HCT116 (cell line): Measurements from ENCODE around the gene ZNF3. TPM values are rescaled to one million over a fixed set of nuclear protein-coding genes. Genes with fewer than 3 reads are reported as not detected.

Experiments
- ATAC-seq: fragments of 200-7000 bp; cut with Tn5 transposase; 2 replicates; pipeline ENCODE4 v1.9.1; 2020; ENCODE audit warnings: mild to moderate bottlenecking, moderate library complexity
- BruUV-seq: library from RNA; stranded (reverse); fragments of 400-500 nt; replicated peaks from 2 replicates; lab custom pipeline; 2021; lab: Mats Ljungman, UMichigan
- CTCF ChIA-PET: fragments of 300-600 bp; sonication (Branson Sonifier 250); formaldehyde crosslinking; loops from one replicate; lab custom pipeline; 2021; ENCODE audit warnings: antibody characterized with exemption; lab: Charles Lee
- POLR2A ChIA-PET: fragments of 300-600, 350-600 bp; sonication (Branson Sonifier 250); formaldehyde crosslinking; loops from one replicate; lab custom pipeline; 2021; ENCODE audit warnings: antibody characterized with exemption; lab: Charles Lee
- RAD21 ChIA-PET, 2 experiments: fragments of 300-600 bp; sonication (Branson Sonifier 250); formaldehyde crosslinking; loops; one replicate each; lab custom pipeline; 2023; ENCODE audit warnings: low total read pairs in 2 of 2; ENCODE audit not compliant: uncharacterized antibody in 2 of 2, unreplicated experiment in 2 of 2, low non-redundant PET in 1 of 2; lab: Charles Lee
- DNase-seq: peaks from one replicate; pipeline ENCODE4 v3.0.0-alpha.2; 2010; ENCODE audit warnings: low read depth, low spot score
- H2AFZ ChIP-seq: fragments of 200-600 bp; shearing (Covaris generic), sonication (generic); 2 replicates; pipeline ENCODE4 v1.6.1; 2017; ENCODE audit warnings: low read depth, mixed run types, mixed read lengths, antibody characterized with exemption, low read length; ENCODE audit not compliant: poor library complexity, severe bottlenecking
- H3K27ac ChIP-seq: 2 replicates; pipeline ENCODE4 v1.5.1; 2012; ENCODE audit warnings: low read depth, low read length
- H3K27me3 ChIP-seq: fragments of 200-600 bp; sonication (generic); 2 replicates; pipeline ENCODE4 v1.6.1; 2016; ENCODE audit warnings: mixed run types, low read length, mixed read lengths; ENCODE audit not compliant: insufficient read depth
- H3K36me3 ChIP-seq, 2 experiments: fragments of 200-500 bp in 1 of 2; fragments of 200-600 bp in 1 of 2; sonication (Bioruptor generic) in 1 of 2; sonication (generic) in 1 of 2; 2 replicates each; pipeline versions ENCODE4 v1.5.1 to v1.6.1; 2014 to 2016; ENCODE audit warnings: low read length in 2 of 2, inconsistent platforms in 1 of 2, mixed read lengths in 1 of 2, mixed run types in 1 of 2; ENCODE audit not compliant: insufficient read depth in 2 of 2, control insufficient read depth in 1 of 2
- H3K4me1 ChIP-seq, 2 experiments: fragments of 200-600 bp in 1 of 2; sonication (generic) in 1 of 2; 2 replicates each; pipeline versions ENCODE4 v1.5.1 to v1.6.1; 2012 to 2017; ENCODE audit warnings: low read length in 2 of 2, inconsistent platforms in 1 of 2, mild to moderate bottlenecking in 1 of 2, mixed read lengths in 1 of 2, mixed run types in 1 of 2, moderate library complexity in 1 of 2; ENCODE audit not compliant: insufficient read depth in 2 of 2, control insufficient read depth in 1 of 2
- H3K4me2 ChIP-seq: fragments of 200-600 bp; sonication (generic); 2 replicates; pipeline ENCODE4 v1.6.1; 2017; ENCODE audit warnings: mixed run types, low read length, mixed read lengths
- H3K4me3 ChIP-seq, 2 experiments: fragments of 200-600 bp in 1 of 2; sonication (generic) in 1 of 2; replicated peaks in 1 of 2; 2 replicates each; pipeline ENCODE4 v1.5.1; 2011 to 2016; ENCODE audit warnings: low read length in 2 of 2, control low read depth in 1 of 2, low read depth in 1 of 2, mild to moderate bottlenecking in 1 of 2, mixed read lengths in 1 of 2, mixed run types in 1 of 2
- H3K79me2 ChIP-seq: fragments of 200-600 bp; sonication (generic); 2 replicates; pipeline ENCODE4 v1.6.1; 2017; ENCODE audit warnings: mild to moderate bottlenecking, mixed run types, low read length, moderate library complexity, mixed read lengths; ENCODE audit not compliant: insufficient read depth
- H3K9ac ChIP-seq: fragments of 200-600 bp; sonication (generic); 2 replicates; pipeline ENCODE4 v1.6.1; 2016; ENCODE audit warnings: low read length, mixed read lengths
- H3K9me2 ChIP-seq: fragments of 200-600 bp; sonication (generic), shearing (Covaris generic); 2 replicates; pipeline ENCODE4 v1.6.1; 2017; ENCODE audit warnings: mixed run types, mild to moderate bottlenecking, moderate library complexity; ENCODE audit not compliant: insufficient read depth
- H3K9me3 ChIP-seq, 2 experiments: fragments of 200-500 bp in 1 of 2; fragments of 200-600 bp in 1 of 2; sonication (Bioruptor generic) in 1 of 2; sonication (generic) in 1 of 2; 2 replicates each; pipeline ENCODE4 v1.6.1; 2014 to 2017; ENCODE audit warnings: low read length in 2 of 2, mixed read lengths in 2 of 2, inconsistent platforms in 1 of 2, low read depth in 1 of 2, mild to moderate bottlenecking in 1 of 2, mixed run types in 1 of 2, moderate library complexity in 1 of 2; ENCODE audit not compliant: control insufficient read depth in 1 of 2, insufficient read depth in 1 of 2
- H4K20me1 ChIP-seq: fragments of 200-600 bp; sonication (generic), shearing (Covaris generic); 2 replicates; pipeline ENCODE4 v1.6.1; 2017; ENCODE audit warnings: mixed run types, mild to moderate bottlenecking, moderate library complexity; ENCODE audit not compliant: insufficient read depth
- CBX3 ChIP-seq: IDR thresholded peaks from 2 replicates; pipeline ENCODE4 v1.6.1; 2012; ENCODE audit warnings: low read depth
- CEBPB ChIP-seq: IDR thresholded peaks from 2 replicates; pipeline ENCODE4 v1.6.1; 2012; ENCODE audit warnings: low read depth
- EGR1 ChIP-seq: IDR thresholded peaks from 2 replicates; pipeline ENCODE4 v1.6.1; 2012; ENCODE audit warnings: low read depth
- ELF1 ChIP-seq: IDR thresholded peaks from 2 replicates; pipeline ENCODE4 v1.6.1; 2012; ENCODE audit warnings: low read depth, borderline replicate concordance
- EZH2 ChIP-seq: fragments of 200-600 bp; sonication (generic); IDR thresholded peaks from 2 replicates; pipeline ENCODE4 v1.6.1; 2017; ENCODE audit warnings: antibody characterized with exemption, mixed run types
- EZH2phosphoT487 ChIP-seq: fragments of 200-600 bp; IDR thresholded peaks from 2 replicates; pipeline ENCODE4 v1.6.1; 2018; ENCODE audit warnings: antibody characterized with exemption, borderline replicate concordance
- JUND ChIP-seq: IDR thresholded peaks from 2 replicates; pipeline ENCODE4 v1.6.1; 2012
- POLR2A ChIP-seq: IDR thresholded peaks from 2 replicates; pipeline ENCODE4 v1.7.0; 2011; ENCODE audit warnings: borderline replicate concordance; ENCODE audit not compliant: insufficient read depth, insufficient read length; ENCODE audit errors: extremely low read depth
- POLR2AphosphoS5 ChIP-seq: IDR thresholded peaks from 2 replicates; pipeline ENCODE4 v1.6.1; 2011; ENCODE audit warnings: mild to moderate bottlenecking, low read depth, low read length, moderate library complexity
- RAD21 ChIP-seq: IDR thresholded peaks from 2 replicates; pipeline ENCODE4 v1.6.1; 2012; ENCODE audit warnings: low read depth, mild to moderate bottlenecking
- REST ChIP-seq: IDR thresholded peaks from 2 replicates; pipeline ENCODE4 v1.6.1; 2012; ENCODE audit warnings: low read depth
- SIN3A ChIP-seq: IDR thresholded peaks from 2 replicates; pipeline ENCODE4 v1.6.1; 2012; ENCODE audit warnings: low read depth
- SP1 ChIP-seq: IDR thresholded peaks from 2 replicates; pipeline ENCODE4 v1.6.1; 2012; ENCODE audit warnings: low read depth
- SRF ChIP-seq: IDR thresholded peaks from 2 replicates; pipeline ENCODE4 v1.6.1; 2012; ENCODE audit warnings: low read depth
- TCF7L2 ChIP-seq: IDR thresholded peaks from 2 replicates; pipeline ENCODE4 v1.7.0; 2011; ENCODE audit warnings: borderline replicate concordance, inconsistent platforms; ENCODE audit not compliant: insufficient read depth, insufficient read length; ENCODE audit errors: extremely low read depth
- YY1 ChIP-seq: IDR thresholded peaks from 2 replicates; pipeline ENCODE4 v1.6.1; 2011; ENCODE audit warnings: low read length, low read depth, moderate library complexity, mild to moderate bottlenecking; ENCODE audit not compliant: insufficient replicate concordance; ENCODE audit errors: extremely low read depth
- ZBTB33 ChIP-seq: IDR thresholded peaks from 2 replicates; pipeline ENCODE4 v1.6.1; 2011; ENCODE audit warnings: mild to moderate bottlenecking, low read length, moderate library complexity; ENCODE audit not compliant: insufficient replicate concordance; ENCODE audit errors: extremely low read depth
- ZNF274 ChIP-seq: fragments of 200-500 bp; sonication (Bioruptor generic); IDR thresholded peaks from 2 replicates; pipeline ENCODE4 v1.6.1; 2014; ENCODE audit warnings: mild to moderate bottlenecking, low read depth, low read length, inconsistent platforms
- intact Hi-C: fragments of 100-400 bp; cut with micrococcal nuclease; formaldehyde crosslinking; loops from 2 replicates; pipeline ENCODE4 v1.10.0; 2022
- total RNA-seq: library from RNA; stranded (reverse); gene quantifications from one replicate; pipeline ENCODE4 v1.2.1, GENCODE V29; 2021; ENCODE audit not compliant: unreplicated experiment

The ZNF3 gene
- total RNA-seq, 1 experiment from 2014 or later, result 28.2 TPM

GRCh38 chr7:100089458-100090196 lies 8.1 kb upstream of the ZNF3 start:
- no peaks in the 10 kb centered on the region for H3K9me3 ChIP-seq
- CTCF ChIA-PET, result interaction anchor here (1.5 kb wide), 1 partner anchor 12 kb away, joined by 4 read pairs; the partner anchor contains the start of genes AP4M1 and MCM7
- intact Hi-C loops, result loop anchor here (1.0 kb wide), 1 partner anchor 11 kb away; no protein-coding TSS in a partner anchor
- no peaks in the 10 kb centered on the region for H3K9me2 ChIP-seq
- peak overlapping the region; percentile 91 to 93 for H3K4me3 ChIP-seq
- peak overlapping the region; percentile 83 for H3K4me2 ChIP-seq
- TF ChIP-seq EZH2, result no peak
- no peak for TF ChIP-seq POLR2AphosphoS5
- TF ChIP-seq REST, result no peak
- no peak for TF ChIP-seq TCF7L2
- TF ChIP-seq YY1, result no peak
- no peak for TF ChIP-seq RAD21
- no peak for TF ChIP-seq JUND
- TF ChIP-seq SP1, result no peak
- TF ChIP-seq ELF1, result no peak
- no peak for TF ChIP-seq ZNF274
- no peak for TF ChIP-seq POLR2A
- no peak for TF ChIP-seq EGR1
- TF ChIP-seq EZH2phosphoT487, result no peak
- TF ChIP-seq CEBPB, result no peak
- TF ChIP-seq ZBTB33, result no peak
- no peak for TF ChIP-seq SIN3A
- TF ChIP-seq CBX3, result no peak
- no peak for TF ChIP-seq SRF
- no TSS peak for BruUV-seq
- H3K4me1 ChIP-seq, result peaks cover 8 to 38% of the 10 kb centered on the region in 2 experiments
- H3K27ac ChIP-seq, result peak overlapping the region; percentile 90
- peak overlapping the region; percentile 94 for H3K9ac ChIP-seq
- ATAC-seq (no peak), DNase-seq (no peak)
- peaks cover 11% of the 10 kb centered on the region for H4K20me1 ChIP-seq
- H3K79me2 ChIP-seq, result peaks cover 30% of the 10 kb centered on the region
- peaks cover 22 to 41% of the 10 kb centered on the region in 2 experiments; a peak in 3 of 4 replicates for H3K36me3 ChIP-seq
- H2AFZ ChIP-seq, result no peak overlapping the region
- H3K27me3 ChIP-seq, result no peaks in the 10 kb centered on the region
- POLR2A ChIA-PET, result interaction anchor here (0.5 to 2.3 kb wide), 4 partner anchors 11 to 714 kb away, joined by 3 to 11 read pairs (median 6); partner anchors contain the start of genes AP4M1 and MCM7
- RAD21 ChIA-PET, result no interaction called here
